ENCODE data around the gene PCDHGC3.

The PCDHGC3 gene

GRCh38 chr5:141521244-141521781 is 45.5 kb downstream of the PCDHGC3 start:
- TF ChIP-seq GABPA (IDR thresholded peaks at IDR 0.05; ENCODE audit: low read depth), result no peak
- peak; percentile 33; the same call in 1 of the 2 replicates for TF ChIP-seq POLR2AphosphoS5 (IDR thresholded peaks at IDR 0.05; ENCODE audit: low read depth)
- peak; percentile 47 to 67 for DNase-seq (ENCODE audit: low read depth in 1 of 2, low spot score in 1 of 2)
- Histone ChIP-seq H3K27me3 (ENCODE audit: insufficient read depth, poor library complexity, severe bottlenecking) (no peaks in the 10 kb centered on the region), H3K27ac (replicated peaks) (peak overlapping the region; percentile 27), H3K4me3 (replicated peaks; ENCODE audit: insufficient read depth, low read length) (no peak overlapping the region)

- Histone ChIP-seq H3K4me3 (replicated peaks; ENCODE audit: insufficient read depth, low read length) (no peak overlapping the region), H3K27ac (replicated peaks) (no peak overlapping the region), H3K27me3 (ENCODE audit: insufficient read depth, poor library complexity, severe bottlenecking) (no peaks in the 10 kb centered on the region)
Measured at GRCh38 chr5:141522301-141522700, 46.5 kb downstream of the PCDHGC3 start.

DNA sequence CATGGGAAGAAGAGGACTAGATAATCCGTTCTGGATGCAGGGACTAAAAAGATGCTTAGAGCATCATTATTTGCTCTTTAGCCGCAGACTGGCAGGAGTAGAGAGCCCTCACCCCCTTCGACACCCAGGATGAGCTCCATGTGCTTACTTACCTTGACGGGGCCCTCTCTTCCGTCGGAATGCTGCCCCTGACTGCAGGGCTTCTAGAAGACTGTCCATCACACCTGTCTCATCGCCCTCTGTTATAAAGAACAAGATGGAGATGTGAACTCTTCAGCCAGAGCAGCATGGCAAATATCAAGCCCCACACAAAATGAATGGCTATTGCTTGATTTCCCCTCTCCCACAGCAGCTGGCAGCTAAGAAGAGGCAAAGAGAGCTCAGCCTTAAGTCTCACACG is 48.2 kb downstream of the PCDHGC3 start:
- Histone ChIP-seq H3K27ac (replicated peaks) (no peak overlapping the region), H3K27me3 (ENCODE audit: insufficient read depth, poor library complexity, severe bottlenecking) (no peaks in the 10 kb centered on the region), H3K4me3 (replicated peaks; ENCODE audit: insufficient read depth, low read length) (no peak overlapping the region)
- no peak for DNase-seq (ENCODE audit: low read depth in 1 of 2, low spot score in 1 of 2)
- TF ChIP-seq REST (IDR thresholded peaks at IDR 0.05; ENCODE audit: insufficient replicate concordance, low read depth), result no peak
- no peak for TF ChIP-seq CTCF (IDR thresholded peaks at IDR 0.05; ENCODE audit: insufficient read depth, low read length)
- TF ChIP-seq SPI1 (IDR thresholded peaks at IDR 0.05; ENCODE audit: borderline replicate concordance, low read depth), result no peak
- no peak for TF ChIP-seq GABPA (IDR thresholded peaks at IDR 0.05; ENCODE audit: low read depth)
- no peak for TF ChIP-seq POLR2AphosphoS5 (IDR thresholded peaks at IDR 0.05; ENCODE audit: low read depth)

More at GRCh38 chr5:141522301-141522700, 46.5 kb downstream of the PCDHGC3 start:
- no peak for DNase-seq (ENCODE audit: low read depth in 1 of 2, low spot score in 1 of 2)
- TF ChIP-seq SPI1 (IDR thresholded peaks at IDR 0.05; ENCODE audit: borderline replicate concordance, low read depth), result no peak
- no peak for TF ChIP-seq CTCF (IDR thresholded peaks at IDR 0.05; ENCODE audit: insufficient read depth, low read length)
- no peak for TF ChIP-seq REST (IDR thresholded peaks at IDR 0.05; ENCODE audit: insufficient replicate concordance, low read depth)
- TF ChIP-seq GABPA (IDR thresholded peaks at IDR 0.05; ENCODE audit: low read depth), result no peak
- no peak for TF ChIP-seq POLR2AphosphoS5 (IDR thresholded peaks at IDR 0.05; ENCODE audit: low read depth)

GRCh38 chr5:141524604-141525597 is 49.1 kb downstream of the PCDHGC3 start:
- peak; percentile 58 to 75 for DNase-seq (ENCODE audit: low read depth in 1 of 2, low spot score in 1 of 2)
- Histone ChIP-seq H3K4me3 (replicated peaks; ENCODE audit: insufficient read depth, low read length) (no peak overlapping the region), H3K27ac (replicated peaks) (no peak overlapping the region)

More at GRCh38 chr5:141524604-141525597, 49.1 kb downstream of the PCDHGC3 start:
- TF ChIP-seq POLR2AphosphoS5 (IDR thresholded peaks at IDR 0.05; ENCODE audit: low read depth) (peak; percentile 51; the same call in 1 of the 2 replicates), GABPA (IDR thresholded peaks at IDR 0.05; ENCODE audit: low read depth) (no peak), REST (IDR thresholded peaks at IDR 0.05; ENCODE audit: insufficient replicate concordance, low read depth) (no peak), CTCF (IDR thresholded peaks at IDR 0.05; ENCODE audit: insufficient read depth, low read length) (peak; percentile 99), SPI1 (IDR thresholded peaks at IDR 0.05; ENCODE audit: borderline replicate concordance, low read depth) (no peak)
- no peaks in the 10 kb centered on the region for H3K27me3 ChIP-seq (ENCODE audit: insufficient read depth, poor library complexity, severe bottlenecking)

Data from HL-60 (cell line).